Measurements from ENCODE around the gene CYB5B. TPM values are rescaled to one million over a fixed set of nuclear protein-coding genes. Genes with fewer than 3 reads are reported as not detected.

The CYB5B gene
- total and polyA plus RNA-seq, 2 donors (not counting 3 experiments of a cell fraction or from before 2014, with no cell fraction given), result 175 to 176 TPM

- H3K9ac ChIP-seq (replicated peaks; ENCODE audit: extremely low read depth, insufficient read depth, low read length), result no peak overlapping the region
- no peak overlapping the region for H3K4me2 ChIP-seq (ENCODE audit: insufficient read depth, low read length)
- peaks cover 34% of the 10 kb centered on the region for H3K4me1 ChIP-seq (ENCODE audit: control insufficient read depth, extremely low read depth, insufficient read depth, low read length)
- no peak overlapping the region for H3K4me3 ChIP-seq (replicated peaks in 1 of 3; ENCODE audit: insufficient read depth in 1 of 3, low read depth in 1 of 3, low read length in 3 of 3)
- TF ChIP-seq MAX (IDR thresholded peaks at IDR 0.05; ENCODE audit: insufficient read depth, insufficient read length), result no peak
- no peak for TF ChIP-seq FOS (IDR thresholded peaks at IDR 0.05; ENCODE audit: borderline replicate concordance, insufficient read depth, low read length)
- no peak for TF ChIP-seq POLR2A (IDR thresholded peaks at IDR 0.05; ENCODE audit: low read depth, low read length)
- TF ChIP-seq CTCF (IDR thresholded peaks at IDR 0.05; ENCODE audit: extremely low read depth in 1 of 2, insufficient read depth in 1 of 2, low read depth in 1 of 2, low read length in 2 of 2), result peak in 1 of 2 donors; percentile 6
- TF ChIP-seq EZH2 (IDR thresholded peaks at IDR 0.05; ENCODE audit: borderline replicate concordance, low read depth, low read length, severe bottlenecking), result no peak
- TF ChIP-seq JUN (IDR thresholded peaks at IDR 0.05; ENCODE audit: borderline replicate concordance, insufficient read depth, insufficient read length, low read depth), result no peak
- TF ChIP-seq MYC (IDR thresholded peaks at IDR 0.05; ENCODE audit: low read depth, low read length), result no peak
- peak; percentile 27 for TF ChIP-seq GATA2 (IDR thresholded peaks at IDR 0.05; ENCODE audit: insufficient read depth, insufficient read length, low read depth, low read length)
- TF ChIP-seq POLR2AphosphoS5 (IDR thresholded peaks at IDR 0.05; ENCODE audit: insufficient read depth, low read depth, low read length), result no peak
- no peak overlapping the region for H2AFZ ChIP-seq (ENCODE audit: low read depth, low read length)
- no peaks in the 10 kb centered on the region for H3K9me1 ChIP-seq (replicated peaks; ENCODE audit: control insufficient read depth, extremely low read depth, insufficient read depth, low read length)
- peak; percentile 26 for DNase-seq (ENCODE audit: low read depth, low spot score)
- peak; percentile 24 for FAIRE-seq
- dilution Hi-C loops (cut with MboI; ENCODE audit: extremely low pct_ligation_motif_present, low sequenced_read_pairs) (no loop called here), intact Hi-C loops (cut with micrococcal nuclease) (loop anchor here (5.0 kb wide), 1 partner anchor 68 kb away; no protein-coding TSS in a partner anchor)
- H3K9me3 ChIP-seq (replicated peaks; ENCODE audit: control insufficient read depth, insufficient read depth, low read length), result no peaks in the 10 kb centered on the region
- no peaks in the 10 kb centered on the region for H4K20me1 ChIP-seq (replicated peaks; ENCODE audit: control insufficient read depth, extremely low read depth, insufficient read depth, low read length)
- BruUV-seq (replicated peaks), result no TSS peak
- ChIA-PET POLR2A (no interaction called here), CTCF (interaction anchor here (0.9 to 4.3 kb wide), 7 partner anchors 9 to 68 kb away, joined by 3 to 57 read pairs (median 6); no protein-coding TSS in a partner anchor)
- H3K27ac ChIP-seq (ENCODE audit: insufficient read depth, low read depth, low read length), result no peak overlapping the region
- H3K36me3 ChIP-seq (ENCODE audit: control insufficient read depth in 2 of 2, extremely low read depth in 1 of 2, insufficient read depth in 2 of 2, low read length in 2 of 2), result peaks cover 6 to 7% of the 10 kb centered on the region in 2 experiments
- no peaks in the 10 kb centered on the region for H3K27me3 ChIP-seq (ENCODE audit: control insufficient read depth in 2 of 2, insufficient read depth in 2 of 2, low read length in 2 of 2)
- H3K79me2 ChIP-seq (ENCODE audit: control insufficient read depth, insufficient read depth, low read length), result no peaks in the 10 kb centered on the region
Observed at GRCh38 chr16:69465083-69465721, 40.8 kb downstream of the CYB5B start.

Measured in endothelial cell of umbilical vein (primary cell).